Activated CD4-positive, alpha-beta T cell treated with anti-CD3 and anti-CD28 coated beads for 1 hour (primary cell): ENCODE data around the gene CLDN3.
"Not testable (repeated sequence)": the region's sequence is repeated elsewhere in the genome, so short reads cannot be mapped to it uniquely, and the experiment has no call there.

Source experiments
- DNase-seq: peaks from one replicate; pipeline ENCODE4 v3.0.0-alpha.2; 2020

The CLDN3 gene

GRCh38 chr7:73736885-73737284 is 33.2 kb downstream of the CLDN3 start:
- DNase-seq, result no peak

GRCh38 chr7:73735528-73735905 is 34.6 kb downstream of the CLDN3 start:
- no peak for DNase-seq

- DNase-seq, result peak; percentile 68
Observed at GRCh38 chr7:73734619-73735527, 35.2 kb downstream of the CLDN3 start.

- DNase-seq, result no peak
Observed at GRCh38 chr7:73732397-73732796, 37.7 kb downstream of the CLDN3 start.

GRCh38 chr7:73730485-73730884 is 39.6 kb downstream of the CLDN3 start:
- DNase-seq, result no peak

- no peak for DNase-seq
Observed at GRCh38 chr7:73728551-73728950, 41.5 kb downstream of the CLDN3 start.

- DNase-seq, result no peak
Observed at GRCh38 chr7:73727952-73728351, 42.1 kb downstream of the CLDN3 start.

GRCh38 chr7:73726083-73726466 is 44.0 kb downstream of the CLDN3 start:
- DNase-seq, result no peak

- no peak for DNase-seq
Observed at GRCh38 chr7:73723813-73724212, 46.3 kb downstream of the CLDN3 start.

GRCh38 chr7:73722785-73723184 is 47.3 kb downstream of the CLDN3 start:
- no peak for DNase-seq

GRCh38 chr7:73722182-73722581 is 47.9 kb downstream of the CLDN3 start:
- DNase-seq, result not testable (repeated sequence)

- no peak for DNase-seq
Observed at GRCh38 chr7:73721377-73721817, 48.7 kb downstream of the CLDN3 start.

- not testable (repeated sequence) for DNase-seq
Observed at GRCh38 chr7:73720443-73720842, 49.6 kb downstream of the CLDN3 start.

GRCh38 chr7:73719806-73720169 is 50.3 kb downstream of the CLDN3 start:
- DNase-seq, result no peak
